HG03045 (cell line): ENCODE results near the gene ICE2.

Experiments used
- ATAC-seq: cut with Tn5 transposase; IDR thresholded peaks from one replicate; pipeline ENCODE4 v1.9.1; 2021; ENCODE audit warnings: mild to moderate bottlenecking, moderate library complexity; ENCODE audit not compliant: unreplicated experiment

The ICE2 gene

DNA sequence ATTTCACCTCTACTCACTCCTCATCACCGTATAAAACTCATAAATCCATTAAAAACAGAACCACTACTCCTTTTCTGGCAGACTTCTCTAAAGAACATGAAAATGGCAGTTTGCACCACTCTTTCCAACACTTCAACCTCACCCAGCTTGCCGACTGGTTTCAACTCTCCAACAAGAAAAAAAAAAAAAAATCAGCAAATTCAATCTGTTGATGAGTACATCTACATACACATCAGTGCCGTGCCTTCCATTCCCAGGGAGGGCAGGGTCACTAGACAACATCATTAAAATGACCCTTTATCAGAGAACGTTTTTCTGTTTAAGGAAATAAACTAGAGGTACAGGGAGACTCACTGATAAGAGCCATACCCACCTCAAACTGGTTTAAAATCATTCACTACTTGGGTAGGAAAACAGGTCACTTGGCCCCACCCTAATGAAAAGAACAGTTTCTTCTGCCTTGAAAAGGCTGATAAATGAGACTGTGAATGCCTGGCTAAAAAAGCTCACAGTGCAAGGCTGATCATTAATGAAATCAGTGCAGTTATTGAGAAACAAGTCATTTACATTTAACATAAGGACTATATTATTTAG, 87.1 kb downstream of the ICE2 start:
- no peak for ATAC-seq

DNA sequence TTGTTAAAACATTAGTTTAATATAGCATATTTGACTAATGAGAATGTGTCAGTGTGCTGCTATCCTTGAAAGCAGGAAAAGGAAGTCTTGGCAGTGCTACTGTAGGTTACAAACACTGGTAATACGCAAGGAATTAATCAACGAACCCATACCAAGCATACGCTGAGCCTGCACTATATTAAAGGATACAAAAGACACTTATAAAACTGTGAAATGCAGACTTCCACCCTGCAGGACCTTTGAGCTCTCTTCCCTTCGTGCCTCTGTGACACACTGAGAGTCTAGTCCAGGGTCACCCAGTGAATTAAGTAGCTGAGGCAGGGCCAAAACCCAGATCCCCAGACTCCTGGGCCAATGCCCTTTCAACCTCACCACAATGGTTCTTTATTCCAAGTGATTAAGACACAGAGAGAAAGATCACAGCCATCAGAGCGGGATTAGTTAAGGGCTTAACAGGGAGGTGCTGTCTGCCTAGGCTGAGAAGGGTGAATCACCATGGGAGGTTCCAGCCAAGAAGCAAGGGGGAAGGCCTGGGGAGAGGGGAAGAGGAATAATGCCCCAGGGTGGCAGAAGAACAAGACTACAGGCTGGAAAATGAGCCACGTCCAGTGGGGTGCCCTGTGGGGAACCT, 88.0 kb downstream of the ICE2 start:
- no peak for ATAC-seq

DNA sequence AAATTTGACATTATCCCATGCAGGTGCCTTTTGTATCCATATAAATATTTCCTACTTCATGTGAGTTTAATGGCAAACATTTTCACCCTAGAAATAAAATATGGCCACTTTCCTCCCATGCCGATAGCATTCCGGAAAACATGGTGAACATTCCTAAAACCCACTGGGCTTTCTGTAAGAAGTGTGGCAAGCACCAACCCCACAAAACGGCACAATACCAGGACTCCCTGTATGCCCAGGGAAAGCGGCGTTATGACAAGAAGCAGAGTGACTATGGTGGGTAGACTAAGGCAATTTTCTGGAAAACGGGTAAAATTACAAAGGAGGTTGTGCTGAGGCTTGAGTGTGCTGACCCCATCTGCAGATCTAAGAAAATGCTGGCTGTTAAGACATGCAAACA, 88.7 kb downstream of the ICE2 start:
- no peak for ATAC-seq

DNA sequence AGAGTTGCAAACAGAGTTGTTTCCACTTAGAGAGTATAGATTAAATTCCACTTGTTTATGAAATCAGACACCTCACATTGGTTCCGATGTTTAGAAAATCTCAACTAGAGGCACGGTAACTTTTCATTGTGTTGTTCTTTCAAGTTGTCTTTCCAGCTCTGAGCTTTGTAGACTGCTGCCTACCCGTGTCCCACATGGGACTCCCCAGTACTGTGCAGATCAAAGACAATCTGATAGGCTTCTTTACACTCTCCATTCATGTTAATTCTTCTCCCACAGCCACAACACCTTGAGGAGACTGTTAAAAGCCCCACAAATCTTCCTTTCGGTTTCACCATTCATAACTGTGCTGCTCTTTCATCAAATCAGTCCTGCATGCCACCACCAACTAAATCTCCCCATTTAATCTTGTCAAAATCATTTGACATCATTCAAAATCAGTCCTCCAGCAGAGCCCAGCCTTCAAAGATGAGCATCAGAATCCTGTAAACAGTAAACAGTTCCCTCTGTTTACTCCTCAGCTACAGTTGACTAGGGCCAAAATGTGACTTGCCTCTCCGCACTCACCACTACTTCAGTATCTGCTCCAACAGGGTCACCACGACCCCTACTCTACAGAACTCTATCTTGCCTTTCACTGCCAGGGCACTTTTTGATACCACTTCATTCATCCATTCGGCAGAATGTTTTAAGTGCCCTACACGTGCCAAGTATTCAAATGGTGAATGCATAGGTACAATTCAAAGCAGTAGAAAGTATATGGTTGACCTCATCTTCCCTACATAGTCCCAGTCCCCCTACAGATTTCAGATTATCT, 89.5 kb downstream of the ICE2 start:
- no peak for ATAC-seq

DNA sequence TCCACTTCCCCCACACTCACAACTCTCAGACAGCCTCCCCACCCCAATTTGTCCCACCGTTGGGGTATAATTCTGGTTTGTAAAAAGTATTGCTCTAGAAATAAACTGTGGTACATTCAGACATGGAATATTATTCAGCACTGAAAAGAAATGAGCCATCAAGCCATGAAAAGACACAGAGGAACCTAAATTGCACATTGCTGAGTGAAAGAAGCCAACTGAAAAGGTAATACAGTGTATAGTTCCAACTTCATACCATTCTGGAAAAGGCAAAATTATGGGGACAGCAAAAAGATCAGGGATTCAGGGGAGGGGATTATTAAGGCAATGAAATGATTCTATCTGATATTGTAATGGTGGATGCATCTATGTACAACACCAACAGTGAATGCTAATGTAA, 91.6 kb downstream of the ICE2 start:
- no peak for ATAC-seq

GRCh38 chr15:60386615-60387014, 92.3 kb downstream of the ICE2 start:
- no peak for ATAC-seq

DNA sequence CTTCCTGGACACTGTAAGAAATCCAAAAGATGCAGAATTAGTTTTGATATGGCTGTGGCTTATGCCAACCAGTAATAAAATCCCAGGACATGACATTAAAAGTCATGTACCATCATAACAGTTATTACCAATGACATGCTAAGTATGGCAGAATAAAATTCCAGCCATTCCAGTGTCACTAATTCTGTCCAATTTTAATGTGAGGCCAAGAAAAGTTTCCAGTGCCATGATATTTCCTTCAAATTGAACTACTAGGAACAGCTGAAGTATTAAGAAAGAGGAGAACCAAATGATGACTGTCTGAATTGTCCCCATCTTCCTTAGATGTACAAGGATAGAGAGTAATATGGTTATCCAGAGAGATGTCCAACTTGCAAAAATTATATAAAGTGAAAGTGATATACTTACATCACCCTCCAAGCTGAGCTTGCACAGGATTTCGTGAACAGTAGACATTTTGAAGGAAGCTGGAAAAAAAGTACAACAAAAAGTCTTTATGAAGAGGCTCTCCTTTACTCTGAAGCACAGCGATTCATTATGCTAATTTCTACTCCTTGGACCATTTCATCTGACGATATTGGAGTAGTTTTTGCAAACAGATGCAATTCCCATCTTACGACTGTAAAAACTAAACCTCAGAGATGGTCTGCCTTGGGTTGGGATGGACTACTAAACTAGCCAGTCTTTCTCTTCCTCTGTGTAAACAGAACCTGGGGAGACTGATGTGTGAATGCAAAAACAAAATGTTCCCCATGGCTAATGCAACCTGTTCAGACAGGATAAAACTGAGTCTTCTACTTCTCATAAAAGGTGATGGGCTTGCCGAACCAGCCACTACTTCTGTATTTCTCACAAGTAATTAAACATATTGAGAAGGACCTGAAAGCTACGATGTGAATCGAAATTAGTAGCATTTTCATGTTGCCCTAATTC, 93.1 kb downstream of the ICE2 start:
- no peak for ATAC-seq

GRCh38 chr15:60384526-60385126, 94.3 kb downstream of the ICE2 start:
- ATAC-seq: no peak

DNA sequence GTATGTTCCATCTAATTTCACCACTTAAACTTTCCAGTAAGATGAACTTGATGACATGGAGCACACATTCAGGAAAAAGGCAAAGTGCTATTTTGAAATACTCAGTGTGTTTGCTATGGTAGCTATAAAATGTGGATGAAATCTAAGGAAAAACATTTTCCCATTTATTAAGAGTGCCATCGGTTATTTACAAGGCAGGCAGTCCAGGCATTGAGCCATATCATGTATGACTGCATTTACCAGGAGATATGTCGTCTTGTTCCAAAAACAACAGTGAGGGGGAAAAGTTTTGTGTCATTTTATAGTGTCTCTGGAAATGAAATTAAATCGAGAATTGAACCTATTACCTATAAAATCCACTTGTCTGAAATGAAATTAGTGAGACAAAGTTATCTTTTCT, 94.9 kb downstream of the ICE2 start:
- no peak for ATAC-seq

DNA sequence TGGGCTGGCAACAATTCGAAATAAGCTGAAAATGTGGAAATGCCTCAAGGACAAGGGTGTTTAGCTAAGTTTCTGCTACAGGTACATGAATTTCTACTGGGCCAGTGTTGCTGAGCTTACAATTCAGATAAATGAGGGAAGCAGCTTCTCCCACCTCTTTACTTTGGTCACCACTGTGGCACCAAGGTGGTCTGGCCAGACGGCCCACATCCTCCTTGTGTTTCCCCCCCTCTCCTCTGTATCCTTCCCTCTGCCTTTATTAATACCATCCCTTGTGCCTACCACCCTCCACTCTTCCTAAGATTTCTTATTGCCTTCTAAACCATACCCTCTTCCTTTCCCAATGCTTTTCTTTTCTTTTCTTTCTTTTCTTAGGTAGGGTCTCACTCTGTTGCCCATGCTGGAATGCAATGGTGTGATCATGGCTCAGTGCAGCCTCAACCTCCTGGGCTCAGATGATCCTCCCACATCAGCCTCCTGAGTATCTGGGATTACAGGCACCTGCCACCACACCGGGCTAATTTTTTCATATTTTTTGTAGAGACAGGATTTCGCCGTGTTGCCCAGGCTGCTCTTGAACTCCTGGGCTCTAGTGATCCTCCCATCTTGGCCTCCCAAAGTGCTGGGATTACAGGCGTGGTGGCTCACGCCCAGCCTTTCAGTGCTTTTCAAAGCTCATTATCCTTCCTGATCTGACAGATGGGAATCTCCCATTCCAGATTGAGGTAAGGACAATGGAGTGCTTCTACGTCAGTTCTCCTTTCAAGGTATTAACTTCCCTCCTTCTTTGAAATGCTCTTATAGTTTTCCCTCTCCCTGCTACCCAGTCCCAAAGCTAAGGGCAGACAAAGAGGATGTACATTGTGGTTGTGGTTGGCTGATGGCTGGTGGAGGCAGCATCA, 95.9 kb downstream of the ICE2 start:
- ATAC-seq: no peak

- no peak for ATAC-seq
Measured at GRCh38 chr15:60381148-60381788, 97.7 kb downstream of the ICE2 start.

GRCh38 chr15:60379525-60380274, 99.2 kb downstream of the ICE2 start:
- no peak for ATAC-seq

- ATAC-seq: no peak
Measured at GRCh38 chr15:60379185-60379524, 99.8 kb downstream of the ICE2 start.

DNA sequence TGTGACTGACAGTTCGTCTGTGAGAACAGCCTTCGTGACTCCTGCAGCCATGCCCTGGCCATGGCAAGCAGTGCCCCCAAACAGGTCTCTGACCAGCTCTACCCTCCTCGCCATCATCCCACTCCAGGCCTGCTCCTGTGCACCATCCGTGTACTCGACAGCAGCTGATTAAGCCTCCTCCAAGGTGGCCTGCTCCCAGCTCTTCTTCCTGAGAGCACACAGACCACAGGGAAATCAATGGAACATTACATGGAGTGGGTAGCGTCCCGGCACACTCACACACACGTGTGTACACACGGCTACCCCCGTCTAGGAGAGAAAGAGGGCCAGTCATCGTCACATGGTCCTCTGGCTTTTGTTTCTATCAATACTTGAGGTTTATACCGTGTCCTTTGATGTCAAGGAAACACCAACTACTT, 102.3 kb downstream of the ICE2 start:
- no peak for ATAC-seq

DNA sequence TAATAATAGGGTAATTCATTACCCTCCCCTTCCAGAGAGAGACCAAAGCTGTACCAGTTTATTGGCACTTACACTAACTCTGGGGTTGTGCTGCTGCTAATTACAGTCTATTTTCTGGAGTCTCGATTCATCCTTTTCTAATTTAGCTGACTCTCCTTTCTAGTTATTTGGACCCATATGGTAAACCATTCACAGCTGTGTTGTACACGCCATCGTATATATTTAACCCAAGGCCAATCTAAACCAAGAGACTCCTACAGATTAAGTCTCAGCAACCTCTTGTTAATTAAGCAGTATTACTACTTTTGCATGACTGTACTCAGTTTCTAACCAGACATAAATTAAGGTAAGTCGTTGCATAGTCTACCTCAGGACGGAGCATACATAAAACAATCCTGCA, 103.6 kb downstream of the ICE2 start:
- no peak for ATAC-seq

GRCh38 chr15:60374628-60375081, 104.3 kb downstream of the ICE2 start:
- ATAC-seq: no peak

- no peak for ATAC-seq
Measured at GRCh38 chr15:60374209-60374608, 104.7 kb downstream of the ICE2 start.

DNA sequence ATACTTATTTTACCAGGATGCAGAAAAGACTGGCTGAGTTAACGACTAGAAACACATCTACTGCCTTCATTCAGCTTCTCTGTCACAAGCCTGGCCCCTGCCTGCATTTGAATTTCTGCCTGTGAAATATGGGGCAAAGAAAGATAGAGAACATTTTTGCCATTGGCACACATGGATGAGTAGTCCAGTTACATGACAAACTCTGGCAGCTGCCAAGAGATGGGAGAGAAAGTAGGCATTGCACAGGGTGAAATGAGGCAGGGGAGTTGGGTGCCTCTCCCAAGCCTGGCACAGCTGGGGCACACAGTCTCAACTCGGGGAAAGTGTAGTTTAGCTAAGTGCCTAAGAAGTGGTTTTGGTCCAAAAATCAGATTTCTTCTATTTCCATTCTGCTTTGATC, 105.2 kb downstream of the ICE2 start:
- no peak for ATAC-seq

DNA sequence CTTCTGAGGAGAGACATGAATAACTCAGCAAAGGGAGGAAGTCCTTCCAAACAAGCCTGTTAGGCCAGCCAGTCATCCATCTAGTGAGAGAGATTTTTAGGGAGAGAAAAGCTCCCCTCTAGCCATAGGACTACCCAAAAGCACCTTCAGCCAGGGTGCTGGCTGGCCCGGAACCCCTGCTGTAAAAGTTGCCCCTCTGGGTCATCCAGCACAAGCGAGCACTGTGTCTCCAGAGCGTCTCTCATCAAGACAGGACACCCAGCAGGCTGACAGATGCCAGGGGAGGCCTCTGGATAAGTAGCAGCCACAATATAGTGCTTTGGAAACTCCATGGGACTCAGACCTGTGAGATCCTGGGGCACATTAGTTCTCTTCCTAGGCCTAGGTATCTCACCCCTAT, 105.6 kb downstream of the ICE2 start:
- ATAC-seq: no peak
